ENCODE data around the gene ZNF860. TPM values are rescaled to one million over a fixed set of nuclear protein-coding genes. Genes with fewer than 3 reads are reported as not detected.

The ZNF860 gene
- total RNA-seq, 4 donors from 2014 or later = 0.12 to 0.95 (median 0.44) TPM

Small RNA genes within 50 kb of the gene (small RNA-seq; reads per million reads assigned to genes)
- not detected for gene RF00402

Other genes starting within 250 kb of the ZNF860 start
- gene OSBPL10, start 488 bp upstream of the ZNF860 start, total RNA-seq = 10 to 100 TPM in 2 of 4 donors, 1 to 10 TPM in 2; 6.3 to 67.1 (median 10.5) TPM
- 100 to 1,000 TPM in 3 of 4 donors, 10 to 100 TPM in 1; 54.8 to 114 (median 107) TPM for gene GPD1L, start 124.9 kb downstream of the ZNF860 start, total RNA-seq

Measured in omental fat pad (tissue), 4 donors.